ENCODE measurements around the gene G0S2.

G0S2 gene

DNA sequence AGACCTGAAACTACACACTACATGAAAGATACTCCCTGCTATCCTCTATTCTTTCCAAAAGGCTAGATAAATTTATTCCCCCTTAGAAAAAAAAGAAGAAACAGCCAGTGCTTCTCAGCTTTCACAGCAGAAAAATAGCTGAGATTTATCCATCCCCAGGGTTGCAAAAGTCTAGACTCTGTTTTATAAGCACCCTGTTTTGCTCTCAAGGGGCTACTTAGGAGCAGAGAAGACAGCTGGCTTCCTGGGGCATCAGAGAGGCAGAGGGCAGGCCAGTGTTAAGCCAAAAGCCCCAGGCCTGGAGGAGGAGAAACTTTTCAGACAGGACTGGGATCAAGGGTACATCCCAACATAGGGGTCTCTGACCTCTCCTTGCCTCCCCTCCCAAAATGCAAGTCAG lies 26.9 kb upstream of the G0S2 start:
- in situ Hi-C loops (cut with MboI; ENCODE audit: low sequenced_read_pairs), result no loop called here

DNA sequence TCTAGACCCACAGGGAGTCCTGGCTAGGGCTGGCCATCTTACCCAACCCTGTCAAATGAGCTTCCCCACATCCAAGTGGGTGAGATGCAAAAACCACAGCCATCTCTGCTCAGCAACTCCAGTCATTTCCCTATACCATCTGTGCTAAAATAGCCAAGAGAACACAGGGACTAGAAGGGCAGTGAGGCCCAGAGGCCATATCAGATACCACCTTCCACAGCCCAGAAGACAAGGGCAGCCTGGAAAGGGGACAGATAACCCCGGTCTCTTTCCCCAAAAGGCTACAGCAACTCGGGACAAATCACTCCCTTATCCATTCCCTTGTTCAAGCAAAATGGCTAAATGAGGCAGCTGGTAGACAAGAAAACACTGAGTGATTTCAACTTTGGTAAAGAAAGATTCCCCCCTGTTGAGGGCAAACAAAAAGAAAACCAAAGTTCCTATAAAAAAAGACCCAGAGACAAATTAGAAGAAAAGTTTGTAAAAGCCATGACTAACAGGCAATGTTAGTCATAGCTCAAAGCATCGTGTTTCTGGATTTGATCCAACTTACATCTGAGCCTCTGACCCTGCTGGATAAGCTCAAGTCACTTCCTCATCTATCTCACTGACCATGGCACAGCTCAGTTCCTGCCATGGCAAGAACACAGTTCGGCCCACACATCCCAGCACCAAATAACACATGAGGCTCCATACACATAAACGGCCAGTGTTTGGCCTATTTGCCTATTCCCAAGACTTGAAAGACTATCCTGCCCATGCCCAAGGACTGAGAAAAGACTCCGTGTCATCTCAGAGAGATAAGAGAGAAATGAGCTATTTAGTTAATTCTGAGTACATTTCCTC lies 26.1 kb upstream of the G0S2 start:
- in situ Hi-C loops (cut with MboI; ENCODE audit: low sequenced_read_pairs), result no loop called here

DNA sequence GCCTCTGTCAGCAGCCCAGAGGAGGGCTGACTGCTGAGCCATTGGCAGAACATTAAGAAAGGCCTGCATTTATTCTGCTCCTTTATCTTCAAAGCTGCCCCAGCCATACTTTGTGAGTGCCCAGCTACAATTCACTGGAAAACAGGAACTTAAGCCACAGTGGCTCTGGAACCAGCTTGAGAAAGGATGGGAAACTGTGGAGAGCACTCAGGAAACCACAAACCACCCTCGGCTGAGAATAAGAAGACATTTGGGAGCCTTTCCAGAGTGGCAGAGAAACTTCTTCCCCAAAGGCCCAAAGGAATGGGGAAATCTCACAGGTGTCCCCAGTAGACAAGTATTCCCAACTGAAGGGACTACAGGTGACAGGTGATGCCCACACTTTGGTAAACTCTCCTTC lies 24.8 kb upstream of the G0S2 start:
- in situ Hi-C loops (cut with MboI; ENCODE audit: low sequenced_read_pairs), result no loop called here

DNA sequence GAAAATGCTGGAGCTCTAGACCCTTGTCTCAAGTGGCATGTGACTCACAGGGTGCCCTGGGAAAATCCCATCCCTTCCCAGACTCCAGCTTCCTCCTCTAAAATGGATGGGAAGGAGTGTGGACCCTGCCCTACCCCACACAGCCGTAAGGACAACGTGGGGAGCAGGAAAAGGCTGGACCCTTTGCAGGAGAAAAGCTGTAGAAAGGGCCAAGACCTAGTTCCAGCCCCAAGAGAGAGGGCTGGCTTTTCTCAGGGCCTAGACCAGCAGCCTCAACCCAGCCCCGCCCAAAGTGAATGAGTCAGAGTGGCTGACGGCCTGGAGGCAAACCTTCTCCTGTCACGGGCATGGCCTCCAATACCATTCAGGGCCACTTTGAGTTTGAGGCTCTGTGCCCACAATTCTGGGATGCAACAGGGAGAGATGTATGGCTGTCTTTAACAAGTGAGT lies 24.0 kb upstream of the G0S2 start:
- in situ Hi-C loops (cut with MboI; ENCODE audit: low sequenced_read_pairs), result no loop called here

DNA sequence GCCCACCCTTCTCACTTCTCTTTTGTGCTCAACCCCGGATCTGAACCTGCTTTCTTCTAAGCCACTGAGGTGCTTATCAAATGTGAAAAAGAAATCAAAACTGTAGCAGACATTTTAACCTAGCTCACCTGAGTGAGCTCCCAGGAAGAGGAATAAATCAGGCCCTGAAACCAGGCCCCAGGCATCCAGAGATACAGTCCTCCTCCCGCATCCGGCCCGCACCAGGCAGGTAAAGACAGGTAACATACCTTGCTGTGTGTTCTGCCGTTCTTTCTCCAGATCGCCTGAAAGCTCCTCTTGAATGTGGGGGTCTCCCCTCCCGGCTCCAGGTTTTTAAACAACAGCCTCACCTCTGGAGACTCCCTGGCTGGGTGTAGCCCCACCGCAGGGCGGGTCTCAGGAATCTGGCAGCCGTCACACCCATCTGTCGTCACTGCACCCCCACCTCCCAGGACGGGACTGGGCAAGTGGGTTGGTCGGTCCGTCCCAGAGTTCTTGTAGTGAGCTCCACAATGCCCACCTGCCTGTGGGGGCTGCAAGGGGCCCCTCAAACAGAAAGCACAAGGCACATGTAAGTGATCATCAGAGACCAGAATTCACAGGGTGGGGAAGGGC lies 23.0 kb upstream of the G0S2 start, which contains the start of gene LAMB3:
Gene LAMB3 (minus strand): TSS at position 305 of the 615 bp plus-strand sequence. CDS start 1,481 bp downstream, outside the sequence.
- in situ Hi-C loops (cut with MboI; ENCODE audit: low sequenced_read_pairs), result no loop called here

DNA sequence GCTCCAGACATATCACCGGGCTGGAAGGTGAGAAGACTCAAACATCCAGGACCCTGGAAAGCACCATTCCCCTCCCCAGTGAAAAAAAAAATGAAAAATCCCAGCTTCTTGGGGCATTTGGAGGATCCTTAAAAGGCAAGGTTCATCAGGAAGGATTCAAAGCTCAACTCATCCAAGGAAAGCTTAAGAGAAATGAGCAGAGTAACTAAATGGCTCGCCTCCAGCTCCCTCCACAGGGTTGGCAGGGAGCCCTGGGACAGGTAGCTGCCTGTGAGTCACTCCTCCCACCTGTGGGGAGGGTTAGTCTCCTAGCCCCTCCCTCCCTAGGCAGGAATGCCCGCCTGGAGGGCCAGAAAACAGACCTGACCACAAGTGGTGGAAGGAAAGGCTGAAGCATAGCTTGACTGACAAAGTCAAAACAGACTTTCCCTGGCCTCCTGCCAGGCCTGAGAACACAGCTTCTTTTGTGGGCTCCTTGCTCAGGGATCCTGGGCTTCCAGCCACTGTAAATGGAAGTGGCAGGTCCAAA lies 22.3 kb upstream of the G0S2 start:
- in situ Hi-C loops (cut with MboI; ENCODE audit: low sequenced_read_pairs), result no loop called here

DNA sequence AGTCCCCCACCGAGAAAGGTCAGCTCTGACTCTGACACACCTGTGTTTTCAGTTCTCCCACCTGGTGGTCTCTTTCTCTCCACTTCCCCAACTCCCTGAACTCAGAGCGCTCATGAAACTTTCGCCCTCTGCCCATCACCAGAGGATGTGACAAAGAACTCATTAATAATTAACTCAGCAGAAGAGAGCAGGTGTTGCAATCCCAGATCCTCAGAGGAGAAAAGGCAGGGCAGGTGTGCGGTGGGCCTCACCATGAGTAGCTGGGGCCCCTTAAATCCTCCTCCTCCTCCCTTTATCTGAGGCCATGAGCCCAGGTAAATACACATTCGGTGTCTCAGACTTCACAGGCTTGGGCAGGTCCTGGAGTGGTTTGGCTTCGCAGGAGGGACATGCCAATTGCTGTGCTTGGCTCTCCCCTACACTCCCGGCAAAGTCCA lies 21.3 kb upstream of the G0S2 start:
- in situ Hi-C loops (cut with MboI; ENCODE audit: low sequenced_read_pairs), result no loop called here

DNA sequence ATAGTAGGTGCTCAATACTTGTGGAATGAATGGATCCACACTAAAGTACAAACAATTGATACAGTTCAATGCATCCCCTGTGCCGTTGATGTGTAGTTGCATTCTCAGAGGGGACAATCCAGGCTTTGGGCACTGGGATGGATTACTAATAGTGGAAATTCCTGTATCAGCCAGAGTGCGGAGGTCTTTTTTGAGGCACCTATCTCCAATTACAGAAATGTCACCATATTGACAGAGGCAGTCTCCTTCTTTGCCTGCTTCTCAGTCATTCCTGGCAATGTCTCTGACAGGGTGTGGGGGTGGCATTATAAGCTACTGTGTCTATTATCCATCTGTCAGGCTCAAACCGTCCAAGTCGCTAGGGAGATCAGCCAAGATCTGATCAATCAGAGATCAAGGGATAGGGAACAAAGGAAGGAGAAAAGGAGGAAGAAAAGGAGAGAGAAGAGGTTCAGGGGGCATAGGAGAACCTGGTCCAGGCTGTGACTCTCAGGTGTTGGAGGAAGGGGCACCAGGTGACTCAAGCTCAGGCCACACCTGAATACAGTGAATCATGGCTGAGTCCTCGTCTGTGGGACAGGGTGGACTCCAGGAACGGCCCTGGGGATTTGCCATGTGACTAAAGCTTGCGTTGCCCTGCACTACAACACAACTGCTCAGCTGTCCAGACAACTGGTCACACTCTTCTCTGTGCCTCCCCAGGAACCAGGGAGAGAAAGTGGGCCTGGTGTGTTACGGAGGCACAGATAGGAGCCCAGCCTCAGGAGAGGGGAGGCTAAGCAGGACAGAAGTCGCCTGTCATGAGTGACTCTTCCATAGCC lies 19.6 kb upstream of the G0S2 start:
- in situ Hi-C loops (cut with MboI; ENCODE audit: low sequenced_read_pairs), result no loop called here

DNA sequence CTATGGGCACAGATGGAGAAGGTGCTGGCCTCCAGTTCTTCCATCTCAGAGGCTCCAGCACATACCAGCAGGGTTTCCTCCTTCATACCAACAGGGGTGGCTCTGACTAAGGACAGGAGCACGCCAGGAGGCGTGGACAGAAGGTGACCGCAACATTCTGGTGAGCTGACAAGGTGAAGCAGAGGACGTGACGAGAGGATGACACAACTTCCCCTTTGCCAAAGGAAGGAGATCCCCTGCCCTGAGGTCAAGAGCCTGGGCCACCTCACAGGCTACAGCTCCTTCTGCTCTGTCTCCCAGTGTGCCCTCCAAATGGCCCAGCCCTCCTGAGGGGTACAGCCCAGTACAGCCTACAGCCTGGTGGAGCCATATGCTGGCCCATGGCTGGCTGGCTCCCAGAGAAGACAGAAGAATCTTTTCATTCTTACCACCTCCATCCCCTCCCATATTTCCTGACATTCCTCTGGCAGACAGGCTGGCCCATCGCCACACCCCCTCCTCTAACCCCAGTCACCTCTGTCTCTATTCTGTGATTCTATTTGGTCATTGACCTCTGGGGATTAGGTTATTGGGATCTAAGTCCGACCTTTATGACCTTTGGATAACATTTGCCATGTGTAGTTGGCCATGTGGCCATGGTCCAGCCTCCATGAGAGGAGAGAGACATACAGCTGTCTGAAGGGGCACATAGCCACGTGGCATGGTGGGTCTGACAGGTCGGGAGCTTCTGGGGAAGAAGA lies 17.9 kb upstream of the G0S2 start:
- in situ Hi-C loops (cut with MboI; ENCODE audit: low sequenced_read_pairs), result no loop called here

DNA sequence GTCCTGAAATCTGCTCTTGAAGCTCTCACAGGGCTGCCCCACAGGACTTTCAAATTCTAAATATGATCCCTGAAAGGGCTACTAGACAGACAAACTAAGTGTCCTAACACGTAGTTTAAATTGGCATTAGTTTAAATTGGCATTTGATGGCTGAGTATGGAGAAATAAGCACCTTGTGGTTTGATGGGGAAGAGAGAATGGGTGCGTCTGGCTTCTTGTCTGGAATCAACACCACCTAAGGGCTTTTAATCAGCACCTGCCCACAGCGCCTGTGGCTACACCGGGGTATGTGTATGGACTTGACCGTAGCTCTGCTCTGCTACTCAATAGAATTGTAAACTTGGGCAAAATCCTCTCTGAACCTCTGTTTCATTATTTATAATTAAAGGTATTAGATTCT lies 17.3 kb upstream of the G0S2 start:
- in situ Hi-C loops (cut with MboI; ENCODE audit: low sequenced_read_pairs), result no loop called here

DNA sequence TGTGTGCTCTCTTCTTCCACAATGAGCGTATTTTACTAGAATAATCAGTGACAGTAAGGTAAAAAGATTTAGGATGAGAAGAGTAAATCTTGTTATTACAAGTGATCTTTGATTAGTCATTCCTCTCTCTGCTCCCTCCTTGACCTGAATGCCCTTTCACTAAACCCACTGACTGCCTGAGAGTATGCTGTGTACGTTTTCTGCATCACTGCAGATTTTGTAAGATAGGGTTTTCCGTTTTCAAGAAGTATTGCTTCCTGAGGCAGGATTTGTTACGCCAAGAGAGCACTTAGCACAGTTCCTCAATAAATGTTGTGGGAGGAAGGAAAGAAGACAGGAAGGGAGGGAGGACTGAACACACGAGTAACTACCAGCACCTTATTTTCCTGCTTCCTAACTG lies 15.3 kb upstream of the G0S2 start:
- in situ Hi-C loops (cut with MboI; ENCODE audit: low sequenced_read_pairs), result no loop called here

DNA sequence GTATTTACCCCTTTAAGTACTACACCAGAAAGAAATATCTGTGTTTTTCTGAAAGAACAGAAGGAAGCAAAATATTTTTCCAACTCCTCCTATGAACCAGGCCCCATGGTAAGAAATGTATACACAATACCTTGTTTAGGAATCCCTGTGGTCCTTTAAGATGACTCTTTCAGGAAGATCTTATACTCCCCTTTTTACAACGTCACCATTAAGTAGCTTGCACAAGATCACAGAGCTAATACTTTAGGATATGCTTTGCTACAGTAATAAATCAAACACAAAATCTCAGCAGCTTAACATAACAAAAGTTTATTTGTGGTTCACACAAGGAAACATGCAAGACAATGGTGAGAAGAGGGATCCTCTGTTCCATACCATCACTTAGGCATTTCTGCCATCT lies 14.1 kb upstream of the G0S2 start:
- in situ Hi-C loops (cut with MboI; ENCODE audit: low sequenced_read_pairs), result no loop called here

DNA sequence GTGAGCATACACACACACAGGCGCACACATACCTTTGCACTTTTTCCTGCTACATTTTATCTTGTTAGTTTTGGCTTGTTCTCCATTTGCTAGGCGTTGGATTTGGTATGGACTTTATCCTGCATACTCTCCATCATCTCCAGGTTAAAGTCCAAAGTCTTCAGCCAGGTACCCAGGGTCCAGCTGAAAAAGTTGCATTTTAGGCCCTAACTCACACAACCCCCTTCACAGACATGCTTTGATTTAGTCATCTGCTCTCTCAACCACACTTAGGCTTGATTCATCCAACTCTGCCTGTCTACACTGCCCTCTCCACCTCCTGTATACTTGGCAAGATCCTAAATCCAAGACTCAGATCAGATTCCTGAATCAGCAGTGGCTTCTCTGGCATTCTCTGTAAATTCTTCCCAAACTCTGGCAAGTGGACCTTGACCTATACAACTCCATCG lies 12.3 kb upstream of the G0S2 start:
- in situ Hi-C loops (cut with MboI; ENCODE audit: low sequenced_read_pairs), result no loop called here

DNA sequence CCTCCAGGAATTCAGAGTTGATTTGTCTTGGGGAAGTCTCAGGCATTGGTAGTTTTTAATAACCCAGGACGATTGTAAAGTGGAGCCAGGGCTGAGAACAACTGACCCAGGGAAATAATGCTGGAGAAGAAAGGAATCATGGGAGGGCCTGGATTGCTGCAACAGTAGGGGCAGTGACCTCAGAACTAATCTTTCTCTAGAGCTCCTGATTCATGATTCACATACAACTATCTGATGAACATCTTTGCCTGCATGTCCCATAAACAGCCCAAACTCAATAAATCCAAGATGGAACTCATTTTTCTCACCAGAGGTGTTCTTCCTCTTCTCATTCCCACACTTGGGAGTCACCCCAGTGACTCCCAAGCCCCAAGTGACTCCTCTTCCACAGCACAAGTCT lies 8.1 kb upstream of the G0S2 start:
- in situ Hi-C loops (cut with MboI; ENCODE audit: low sequenced_read_pairs), result no loop called here

DNA sequence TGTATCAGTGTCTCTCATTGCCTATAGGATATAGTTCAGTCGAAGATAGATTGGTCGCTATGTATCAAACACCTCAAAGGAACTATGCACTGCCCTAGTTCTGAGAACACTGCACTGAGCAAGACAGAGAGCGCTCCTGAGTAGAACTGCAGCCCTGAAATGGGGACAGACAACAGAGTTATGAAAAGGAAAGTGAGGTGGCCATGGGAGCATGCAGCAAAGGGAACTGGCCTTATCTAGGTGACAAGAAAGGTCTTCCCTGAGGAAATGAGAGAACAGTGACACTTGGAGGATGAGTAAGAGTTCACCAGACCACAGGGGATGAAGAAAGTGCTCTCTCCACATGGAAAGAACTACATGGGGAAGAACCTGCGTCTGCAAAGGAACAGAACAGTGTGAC lies 7.5 kb upstream of the G0S2 start:
- in situ Hi-C loops (cut with MboI; ENCODE audit: low sequenced_read_pairs), result no loop called here

DNA sequence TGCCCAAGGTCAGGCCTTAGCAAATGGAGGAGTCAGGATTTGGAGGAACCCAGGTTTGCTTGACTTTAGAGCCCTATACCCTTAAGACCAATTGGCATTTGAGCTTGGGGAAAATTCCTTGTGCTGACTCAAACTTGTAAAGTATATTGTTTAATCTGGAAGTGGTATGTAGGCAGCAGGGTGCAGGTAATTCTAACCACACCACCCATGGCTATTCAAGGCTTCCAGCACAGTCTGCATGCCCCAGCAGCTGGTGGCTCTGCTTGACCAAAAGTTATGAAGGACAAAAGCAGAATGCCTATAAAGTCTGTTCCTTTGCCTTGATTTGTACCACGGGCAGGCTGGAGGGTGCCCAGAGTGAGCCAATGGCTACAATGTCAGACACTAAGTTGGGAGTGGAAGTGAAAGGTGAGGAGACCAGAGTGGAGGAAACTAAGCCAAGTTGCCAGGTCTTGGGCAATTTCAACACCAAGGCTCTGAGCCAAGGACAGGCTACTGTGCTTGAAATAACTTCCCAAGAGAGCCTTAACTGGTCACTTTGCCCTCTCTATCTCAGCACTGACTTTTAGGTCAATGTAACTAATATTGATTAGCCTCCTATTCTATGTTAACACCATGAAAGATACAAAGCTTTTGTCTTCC lies 4.7 kb upstream of the G0S2 start:
- in situ Hi-C loops (cut with MboI; ENCODE audit: low sequenced_read_pairs), result no loop called here

DNA sequence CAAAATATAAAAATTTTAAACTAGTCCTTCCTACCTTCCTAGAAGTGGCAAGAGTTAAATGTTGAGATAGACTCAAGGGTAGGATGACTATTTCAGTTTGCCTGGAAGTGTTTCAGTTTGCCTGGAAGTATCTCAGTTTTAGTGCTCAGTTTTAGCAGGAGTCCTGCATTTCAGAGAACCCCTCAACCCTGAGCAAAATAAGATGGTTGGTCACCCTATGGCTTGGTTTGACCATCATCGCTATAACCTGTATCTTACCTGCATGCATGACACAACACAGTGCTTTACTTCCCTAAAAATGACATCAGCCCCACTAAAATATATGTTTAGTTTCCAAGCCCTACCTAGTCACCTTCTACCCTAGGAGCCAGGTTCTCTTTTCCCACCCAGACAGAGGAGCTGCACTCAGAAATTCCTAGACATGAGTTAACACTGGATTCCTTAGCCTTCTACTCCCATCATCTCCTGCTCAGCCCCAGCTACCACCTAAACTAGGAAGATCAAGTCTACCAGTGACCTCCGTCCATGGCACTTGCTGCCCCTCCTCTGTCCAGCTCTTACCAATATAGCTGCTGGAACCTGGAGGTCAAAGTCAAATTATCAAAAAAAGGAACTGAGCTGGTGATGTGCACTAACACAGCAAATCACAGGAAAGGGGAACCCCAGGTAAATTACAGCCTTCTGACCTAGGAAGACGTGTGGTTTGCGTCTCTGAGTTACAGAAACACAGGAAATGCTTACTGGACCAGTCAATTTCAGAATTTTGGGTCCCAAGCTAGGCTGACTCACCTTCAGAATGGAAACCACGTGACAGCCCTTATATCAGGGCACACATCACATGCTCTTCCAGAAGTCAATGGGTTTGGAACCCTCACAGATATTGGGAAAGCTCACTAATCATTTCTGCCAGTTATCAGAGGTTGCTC lies 2.2 kb upstream of the G0S2 start:
- in situ Hi-C loops (cut with MboI; ENCODE audit: low sequenced_read_pairs), result no loop called here

DNA sequence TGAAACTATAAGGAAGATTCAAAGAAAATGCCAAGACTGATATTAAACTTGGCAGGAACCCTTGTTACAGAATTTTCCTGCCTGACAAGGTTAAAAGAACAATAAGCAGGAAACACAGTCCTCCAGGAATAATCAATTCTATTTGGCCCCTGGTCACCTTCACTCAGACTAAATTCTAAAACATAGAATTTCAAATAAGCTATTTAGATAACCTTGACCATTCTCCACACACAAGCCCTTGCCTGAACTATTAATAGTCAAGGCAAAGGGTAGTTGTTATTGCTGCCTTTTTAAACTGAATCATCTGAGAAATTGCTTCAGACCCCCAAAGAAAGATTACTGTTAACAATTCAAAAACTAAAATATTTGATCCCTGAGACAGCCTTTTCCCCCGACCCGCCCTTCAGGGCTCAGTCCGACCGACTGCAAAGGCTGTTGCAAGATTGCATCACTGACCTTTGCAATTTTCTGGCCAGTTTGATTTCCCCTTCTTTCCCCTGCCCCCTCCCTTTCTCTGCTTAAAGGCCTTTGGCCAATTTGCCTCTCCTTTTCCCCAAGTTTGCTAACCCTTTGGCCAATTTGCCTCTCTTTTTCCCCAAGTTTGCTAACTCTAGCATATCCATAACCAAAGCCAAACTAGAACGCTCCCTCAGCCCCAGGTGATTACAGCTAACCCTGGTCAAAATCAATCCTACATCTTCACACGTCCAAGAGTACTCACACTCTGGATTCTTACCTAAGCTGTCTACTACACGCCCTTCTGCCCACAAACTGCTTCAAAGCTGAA lies 1.4 kb upstream of the G0S2 start:
- in situ Hi-C loops (cut with MboI; ENCODE audit: low sequenced_read_pairs), result no loop called here

Measured in HL-60/S4 treated with phorbol 12-myristate 13-acetate at 8.2 ng/mL for 4 days and 3 days (cell line).